ENCODE results near the gene DPEP1. TPM values are rescaled to one million over a fixed set of nuclear protein-coding genes. Genes with fewer than 3 reads are reported as not detected.
"Not testable (repeated sequence)": the region's sequence is repeated elsewhere in the genome, so short reads cannot be mapped to it uniquely, and the experiment has no call there.

The DPEP1 gene
- total RNA-seq, 1 experiment from 2014 or later: 1.1 TPM

- peaks cover 12 to 20% of the 10 kb centered on the region in 2 experiments; a peak in 3 of 4 replicates for H3K4me1 ChIP-seq (ENCODE audit: control insufficient read depth in 1 of 2, insufficient read depth in 2 of 2, low read length in 2 of 2)
- no peak overlapping the region for H2AFZ ChIP-seq (ENCODE audit: low read depth, low read length, poor library complexity, severe bottlenecking)
- DNase-seq (ENCODE audit: low read depth, low spot score): no peak
- H3K9me3 ChIP-seq (ENCODE audit: control insufficient read depth in 1 of 2, insufficient read depth in 1 of 2, low read depth in 1 of 2, low read length in 2 of 2): peaks cover 0 to 5% of the 10 kb centered on the region in 2 experiments; a peak in 1 of 4 replicates
- no TSS peak for BruUV-seq (replicated peaks)
- POLR2A ChIA-PET: no interaction called here
- CTCF ChIA-PET: no interaction called here
- RAD21 ChIA-PET (ENCODE audit: low non-redundant PET in 1 of 2, low total read pairs in 2 of 2, uncharacterized antibody in 2 of 2, unreplicated experiment in 2 of 2): no interaction called here
- H3K4me3 ChIP-seq (replicated peaks in 1 of 2; ENCODE audit: low read depth in 1 of 2, low read length in 2 of 2): no peak overlapping the region
- intact Hi-C loops (cut with micrococcal nuclease): no loop called here
- H3K9me2 ChIP-seq (ENCODE audit: insufficient read depth): no peaks in the 10 kb centered on the region
- no peak overlapping the region for H3K4me2 ChIP-seq (ENCODE audit: low read length)
- H3K27me3 ChIP-seq (ENCODE audit: insufficient read depth, low read length): no peaks in the 10 kb centered on the region
- ATAC-seq: no peak
- H4K20me1 ChIP-seq (ENCODE audit: insufficient read depth): no peaks in the 10 kb centered on the region; the same call in 1 of the 2 replicates
- TF ChIP-seq ZFX (IDR thresholded peaks at IDR 0.05): no peak
- TF ChIP-seq EZH2phosphoT487 (IDR thresholded peaks at IDR 0.05; ENCODE audit: borderline replicate concordance): no peak
- TF ChIP-seq ATF3 (IDR thresholded peaks at IDR 0.05): no peak
- no peak for TF ChIP-seq RAD21 (IDR thresholded peaks at IDR 0.05; ENCODE audit: low read depth)
- TF ChIP-seq CEBPB (IDR thresholded peaks at IDR 0.05; ENCODE audit: low read depth): no peak
- no peak for TF ChIP-seq REST (IDR thresholded peaks at IDR 0.05; ENCODE audit: low read depth)
- TF ChIP-seq TCF7L2 (IDR thresholded peaks at IDR 0.05; ENCODE audit: borderline replicate concordance, extremely low read depth, insufficient read depth, insufficient read length): no peak
- no peak for TF ChIP-seq ZBTB33 (IDR thresholded peaks at IDR 0.05; ENCODE audit: extremely low read depth, insufficient replicate concordance, low read length)
- H3K27ac ChIP-seq (ENCODE audit: low read depth, low read length): no peak overlapping the region
- no peak overlapping the region for H3K9ac ChIP-seq (ENCODE audit: low read length)
- peaks cover 52% of the 10 kb centered on the region for H3K79me2 ChIP-seq (ENCODE audit: insufficient read depth, low read length)
- peaks cover 19 to 56% of the 10 kb centered on the region in 2 experiments for H3K36me3 ChIP-seq (ENCODE audit: control insufficient read depth in 1 of 2, insufficient read depth in 2 of 2, low read length in 2 of 2)
Observed at GRCh38 chr16:89661215-89661614, 47.8 kb downstream of the DPEP1 start.

- H2AFZ ChIP-seq (ENCODE audit: low read depth, low read length, poor library complexity, severe bottlenecking); H3K4me3 ChIP-seq (replicated peaks in 1 of 2; ENCODE audit: low read depth in 1 of 2, low read length in 2 of 2); H3K9me2 ChIP-seq (ENCODE audit: insufficient read depth); ATAC-seq; CTCF ChIA-PET; intact Hi-C loops (cut with micrococcal nuclease); H4K20me1 ChIP-seq (ENCODE audit: insufficient read depth); H3K4me1 ChIP-seq (ENCODE audit: control insufficient read depth in 1 of 2, insufficient read depth in 2 of 2, low read length in 2 of 2); H3K9me3 ChIP-seq (ENCODE audit: control insufficient read depth in 1 of 2, insufficient read depth in 1 of 2, low read depth in 1 of 2, low read length in 2 of 2); H3K4me2 ChIP-seq (ENCODE audit: low read length); BruUV-seq (replicated peaks); H3K9ac ChIP-seq (ENCODE audit: low read length); DNase-seq (ENCODE audit: low read depth, low spot score); H3K27ac ChIP-seq (ENCODE audit: low read depth, low read length); H3K27me3 ChIP-seq (ENCODE audit: insufficient read depth, low read length): not testable (repeated sequence)
- Histone ChIP-seq H3K36me3 (ENCODE audit: control insufficient read depth in 1 of 2, insufficient read depth in 2 of 2, low read length in 2 of 2) (peaks cover 19 to 56% of the 10 kb centered on the region in 2 experiments), H3K79me2 (ENCODE audit: insufficient read depth, low read length) (peaks cover 25% of the 10 kb centered on the region)
- ChIA-PET POLR2A (interaction anchor here (0.8 kb wide), 1 partner anchor 36 kb away, joined by 3 read pairs; no protein-coding TSS in a partner anchor), RAD21 (ENCODE audit: low non-redundant PET in 1 of 2, low total read pairs in 2 of 2, uncharacterized antibody in 2 of 2, unreplicated experiment in 2 of 2) (interaction anchor here in 1 of 2 experiments (0.5 kb wide), 1 partner anchor 48 kb away, joined by 4 read pairs; no protein-coding TSS in a partner anchor)
Observed at GRCh38 chr16:89664238-89664637, 50.8 kb downstream of the DPEP1 start.
